ENCODE results near the gene COL28A1. TPM values are rescaled to one million over a fixed set of nuclear protein-coding genes. Genes with fewer than 3 reads are reported as not detected.

The COL28A1 gene
- total RNA-seq, 1 donor from 2014 or later, result 1.8 TPM

DNA sequence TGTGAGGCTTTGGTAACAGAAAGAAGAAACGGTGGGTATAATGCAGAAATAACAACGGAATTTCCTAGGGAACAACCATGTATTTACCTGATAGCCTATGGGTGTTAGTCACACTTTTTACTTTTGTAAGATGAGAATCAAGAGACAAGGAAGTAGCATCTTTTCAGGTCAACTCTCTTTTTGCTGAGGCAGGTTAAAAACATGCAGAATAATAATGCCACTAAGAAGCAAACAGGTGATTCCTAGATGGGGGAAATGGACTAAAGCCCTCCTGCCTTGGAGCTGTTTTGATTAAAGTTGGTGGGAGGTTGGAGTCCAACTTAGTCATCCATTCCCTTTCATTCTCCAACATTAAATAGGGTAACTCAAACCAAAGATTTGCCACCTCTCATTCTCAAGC is 2.0 kb upstream of the COL28A1 start:
- no peak overlapping the region for H3K27ac Mint-ChIP-seq
- no peaks in the 10 kb centered on the region for H3K36me3 Mint-ChIP-seq
- H3K4me1 Mint-ChIP-seq, result peaks cover 3% of the 10 kb centered on the region
- H3K27me3 Mint-ChIP-seq (ENCODE audit: low read depth), result no peaks in the 10 kb centered on the region
- TF ChIP-seq, protein P1, sequence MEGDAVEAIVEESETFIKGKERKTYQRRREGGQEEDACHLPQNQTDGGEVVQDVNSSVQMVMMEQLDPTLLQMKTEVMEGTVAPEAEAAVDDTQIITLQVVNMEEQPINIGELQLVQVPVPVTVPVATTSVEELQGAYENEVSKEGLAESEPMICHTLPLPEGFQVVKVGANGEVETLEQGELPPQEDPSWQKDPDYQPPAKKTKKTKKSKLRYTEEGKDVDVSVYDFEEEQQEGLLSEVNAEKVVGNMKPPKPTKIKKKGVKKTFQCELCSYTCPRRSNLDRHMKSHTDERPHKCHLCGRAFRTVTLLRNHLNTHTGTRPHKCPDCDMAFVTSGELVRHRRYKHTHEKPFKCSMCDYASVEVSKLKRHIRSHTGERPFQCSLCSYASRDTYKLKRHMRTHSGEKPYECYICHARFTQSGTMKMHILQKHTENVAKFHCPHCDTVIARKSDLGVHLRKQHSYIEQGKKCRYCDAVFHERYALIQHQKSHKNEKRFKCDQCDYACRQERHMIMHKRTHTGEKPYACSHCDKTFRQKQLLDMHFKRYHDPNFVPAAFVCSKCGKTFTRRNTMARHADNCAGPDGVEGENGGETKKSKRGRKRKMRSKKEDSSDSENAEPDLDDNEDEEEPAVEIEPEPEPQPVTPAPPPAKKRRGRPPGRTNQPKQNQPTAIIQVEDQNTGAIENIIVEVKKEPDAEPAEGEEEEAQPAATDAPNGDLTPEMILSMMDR (IDR thresholded peaks at IDR 0.05; ENCODE audit: unreplicated experiment), result no peak
- no peak overlapping the region for H3K4me3 Mint-ChIP-seq
- no peak for DNase-seq (ENCODE audit: low spot score in 2 of 2, unreplicated experiment in 2 of 2)
- peaks cover 7% of the 10 kb centered on the region for H3K9me3 Mint-ChIP-seq

DNA sequence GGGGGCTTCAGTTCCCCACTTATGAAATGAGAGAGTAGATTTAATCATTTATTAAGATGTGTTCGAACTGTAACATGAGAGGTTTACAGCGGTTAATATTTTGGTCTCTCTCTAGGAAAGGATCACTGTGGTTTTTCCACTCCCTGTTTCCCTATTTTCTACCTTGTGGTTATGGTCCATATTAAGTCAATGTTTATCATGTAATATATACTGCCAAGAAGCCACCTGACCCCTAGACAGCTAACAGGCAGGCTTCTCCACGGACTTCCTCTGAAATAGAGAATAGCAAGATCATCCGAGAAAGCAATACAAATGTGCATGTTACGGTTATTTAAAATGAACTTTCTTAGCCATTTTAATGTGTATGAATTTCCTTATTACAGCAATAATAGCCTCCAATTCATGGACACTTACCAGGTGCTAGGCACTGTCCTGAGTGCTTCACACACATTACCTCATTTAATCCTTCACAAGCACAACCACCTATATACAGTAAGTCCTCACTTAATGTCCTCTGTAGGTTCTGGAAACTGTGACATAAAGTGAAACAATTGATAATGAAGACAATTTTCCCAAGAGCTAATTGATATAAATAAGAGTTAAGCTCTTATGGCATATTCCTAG is 835 bp upstream of the COL28A1 start:
- H3K36me3 Mint-ChIP-seq, result no peaks in the 10 kb centered on the region
- DNase-seq (ENCODE audit: low spot score in 2 of 2, unreplicated experiment in 2 of 2), result no peak

DNA sequence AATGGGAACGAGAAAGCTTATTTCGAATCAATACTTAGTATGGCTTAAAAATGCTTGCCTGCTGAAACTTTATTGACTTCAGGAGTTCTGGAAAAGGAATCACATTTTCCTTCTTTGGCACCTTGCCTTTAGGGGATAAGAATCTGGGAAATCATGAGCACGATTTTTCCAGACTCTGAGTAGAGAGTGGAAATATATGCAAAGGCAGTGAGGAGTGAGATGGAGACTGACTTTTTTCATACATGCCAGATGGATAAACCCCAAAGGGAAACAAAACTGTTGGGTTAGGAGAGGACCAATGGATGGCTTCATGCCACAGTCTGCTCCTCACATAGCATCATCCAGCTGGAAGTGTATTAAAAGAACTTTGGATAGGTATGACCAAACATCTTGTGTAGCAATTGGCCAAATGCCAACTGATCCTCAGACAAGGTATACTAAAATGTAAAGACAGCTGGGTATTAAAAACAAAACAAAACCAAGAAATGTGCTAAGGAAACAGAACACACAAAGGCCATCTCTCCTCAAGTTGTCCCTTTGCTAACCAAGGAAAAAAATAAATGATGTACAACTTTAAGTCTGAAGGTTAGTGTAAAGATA is 1.7 kb downstream of the COL28A1 start:
- no peaks in the 10 kb centered on the region for H3K36me3 Mint-ChIP-seq
- no peak overlapping the region for H3K27ac Mint-ChIP-seq
- H3K27me3 Mint-ChIP-seq (ENCODE audit: low read depth), result no peaks in the 10 kb centered on the region
- TF ChIP-seq, protein P1 (IDR thresholded peaks at IDR 0.05; ENCODE audit: unreplicated experiment), result no peak
- peaks cover 7% of the 10 kb centered on the region for H3K9me3 Mint-ChIP-seq
- DNase-seq (ENCODE audit: low spot score in 2 of 2, unreplicated experiment in 2 of 2), result no peak
- H3K4me1 Mint-ChIP-seq, result peaks cover 3% of the 10 kb centered on the region
- no peak overlapping the region for H3K4me3 Mint-ChIP-seq

More for the DNA sequence above, 835 bp upstream of the COL28A1 start:
- Mint-ChIP-seq H3K4me3 (no peak overlapping the region), H3K27ac (no peak overlapping the region), H3K4me1 (peaks cover 3% of the 10 kb centered on the region), H3K27me3 (ENCODE audit: low read depth) (no peaks in the 10 kb centered on the region), H3K9me3 (peaks cover 7% of the 10 kb centered on the region)
- TF ChIP-seq, protein P1 (IDR thresholded peaks at IDR 0.05; ENCODE audit: unreplicated experiment), result no peak

DNA sequence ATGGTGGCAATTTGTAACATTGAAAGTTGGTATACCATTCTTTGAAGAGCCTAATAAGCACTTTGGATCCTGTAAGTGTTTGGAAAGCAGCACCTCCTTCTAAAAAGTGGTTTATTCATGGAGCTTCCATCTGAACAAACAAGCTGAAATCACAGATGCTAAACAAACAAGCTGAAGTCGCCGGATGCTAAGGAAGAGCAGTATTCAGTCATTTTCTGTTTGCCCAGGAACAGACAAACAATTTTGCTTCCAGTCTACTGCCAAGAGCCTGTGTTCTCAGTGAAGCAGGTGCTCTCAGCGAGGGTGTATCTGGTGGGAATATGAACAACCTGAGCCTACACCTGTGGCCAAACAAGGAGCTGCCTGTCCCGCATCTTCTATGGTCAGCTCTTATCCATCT is 6.3 kb downstream of the COL28A1 start:
- H3K9me3 Mint-ChIP-seq, result peaks cover 7% of the 10 kb centered on the region
- no peaks in the 10 kb centered on the region for H3K4me1 Mint-ChIP-seq
- H3K4me3 Mint-ChIP-seq, result no peak overlapping the region
- no peak for DNase-seq (ENCODE audit: low spot score in 2 of 2, unreplicated experiment in 2 of 2)
- no peaks in the 10 kb centered on the region for H3K27me3 Mint-ChIP-seq (ENCODE audit: low read depth)
- no peaks in the 10 kb centered on the region for H3K36me3 Mint-ChIP-seq
- H3K27ac Mint-ChIP-seq, result no peak overlapping the region
- TF ChIP-seq, protein P1 (IDR thresholded peaks at IDR 0.05; ENCODE audit: unreplicated experiment), result no peak

DNA sequence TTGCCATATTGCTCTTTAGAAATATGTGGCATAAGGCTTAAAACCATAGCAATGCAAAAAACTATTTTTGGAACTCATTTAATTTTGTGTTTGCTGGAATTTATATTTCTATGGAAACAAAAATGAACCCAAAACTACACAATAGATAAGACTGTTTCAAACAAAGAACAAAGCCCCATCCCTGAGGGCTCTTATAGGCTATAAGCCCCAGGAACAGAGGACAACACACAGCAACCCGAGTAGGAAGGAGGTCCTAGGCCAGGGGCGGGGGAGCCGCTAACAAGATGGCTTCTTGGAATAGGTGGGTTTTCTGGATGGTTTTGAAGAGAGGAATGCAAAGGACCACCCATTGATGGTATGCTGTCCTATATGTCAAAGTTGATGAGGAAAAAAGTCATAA is 8.6 kb downstream of the COL28A1 start:
- H3K27ac Mint-ChIP-seq, result no peak overlapping the region
- no peak overlapping the region for H3K4me3 Mint-ChIP-seq
- TF ChIP-seq, protein P1 (IDR thresholded peaks at IDR 0.05; ENCODE audit: unreplicated experiment), result no peak
- no peaks in the 10 kb centered on the region for H3K9me3 Mint-ChIP-seq
- no peak for DNase-seq (ENCODE audit: low spot score in 2 of 2, unreplicated experiment in 2 of 2)
- no peaks in the 10 kb centered on the region for H3K27me3 Mint-ChIP-seq (ENCODE audit: low read depth)
- no peaks in the 10 kb centered on the region for H3K36me3 Mint-ChIP-seq
- H3K4me1 Mint-ChIP-seq, result no peaks in the 10 kb centered on the region
